HCT116 (cell line): ENCODE data around the gene ACOT7. TPM values are rescaled to one million over a fixed set of nuclear protein-coding genes. Genes with fewer than 3 reads are reported as not detected.

Experiments
- ATAC-seq: fragments of 200-7000 bp; cut with Tn5 transposase; 2 replicates; pipeline ENCODE4 v1.9.1; 2020; ENCODE audit warnings: mild to moderate bottlenecking, moderate library complexity
- BruUV-seq: library from RNA; stranded (reverse); fragments of 400-500 nt; replicated peaks from 2 replicates; lab custom pipeline; 2021; lab: Mats Ljungman, UMichigan
- CTCF ChIA-PET: fragments of 300-600 bp; sonication (Branson Sonifier 250); formaldehyde crosslinking; loops from one replicate; lab custom pipeline; 2021; ENCODE audit warnings: antibody characterized with exemption; lab: Charles Lee
- POLR2A ChIA-PET: fragments of 300-600, 350-600 bp; sonication (Branson Sonifier 250); formaldehyde crosslinking; loops from one replicate; lab custom pipeline; 2021; ENCODE audit warnings: antibody characterized with exemption; lab: Charles Lee
- RAD21 ChIA-PET, 2 experiments: fragments of 300-600 bp; sonication (Branson Sonifier 250); formaldehyde crosslinking; loops; one replicate each; lab custom pipeline; 2023; ENCODE audit warnings: low total read pairs in 2 of 2; ENCODE audit not compliant: uncharacterized antibody in 2 of 2, unreplicated experiment in 2 of 2, low non-redundant PET in 1 of 2; lab: Charles Lee
- DNase-seq: peaks from one replicate; pipeline ENCODE4 v3.0.0-alpha.2; 2010; ENCODE audit warnings: low read depth, low spot score
- H2AFZ ChIP-seq: fragments of 200-600 bp; shearing (Covaris generic), sonication (generic); 2 replicates; pipeline ENCODE4 v1.6.1; 2017; ENCODE audit warnings: low read depth, mixed run types, mixed read lengths, antibody characterized with exemption, low read length; ENCODE audit not compliant: poor library complexity, severe bottlenecking
- H3K27ac ChIP-seq: 2 replicates; pipeline ENCODE4 v1.5.1; 2012; ENCODE audit warnings: low read depth, low read length
- H3K27me3 ChIP-seq: fragments of 200-600 bp; sonication (generic); 2 replicates; pipeline ENCODE4 v1.6.1; 2016; ENCODE audit warnings: mixed run types, low read length, mixed read lengths; ENCODE audit not compliant: insufficient read depth
- H3K36me3 ChIP-seq, 2 experiments: fragments of 200-500 bp in 1 of 2; fragments of 200-600 bp in 1 of 2; sonication (Bioruptor generic) in 1 of 2; sonication (generic) in 1 of 2; 2 replicates each; pipeline versions ENCODE4 v1.5.1 to v1.6.1; 2014 to 2016; ENCODE audit warnings: low read length in 2 of 2, inconsistent platforms in 1 of 2, mixed read lengths in 1 of 2, mixed run types in 1 of 2; ENCODE audit not compliant: insufficient read depth in 2 of 2, control insufficient read depth in 1 of 2
- H3K4me1 ChIP-seq, 2 experiments: fragments of 200-600 bp in 1 of 2; sonication (generic) in 1 of 2; 2 replicates each; pipeline versions ENCODE4 v1.5.1 to v1.6.1; 2012 to 2017; ENCODE audit warnings: low read length in 2 of 2, inconsistent platforms in 1 of 2, mild to moderate bottlenecking in 1 of 2, mixed read lengths in 1 of 2, mixed run types in 1 of 2, moderate library complexity in 1 of 2; ENCODE audit not compliant: insufficient read depth in 2 of 2, control insufficient read depth in 1 of 2
- H3K4me2 ChIP-seq: fragments of 200-600 bp; sonication (generic); 2 replicates; pipeline ENCODE4 v1.6.1; 2017; ENCODE audit warnings: mixed run types, low read length, mixed read lengths
- H3K4me3 ChIP-seq, 2 experiments: fragments of 200-600 bp in 1 of 2; sonication (generic) in 1 of 2; replicated peaks in 1 of 2; 2 replicates each; pipeline ENCODE4 v1.5.1; 2011 to 2016; ENCODE audit warnings: low read length in 2 of 2, control low read depth in 1 of 2, low read depth in 1 of 2, mild to moderate bottlenecking in 1 of 2, mixed read lengths in 1 of 2, mixed run types in 1 of 2
- H3K79me2 ChIP-seq: fragments of 200-600 bp; sonication (generic); 2 replicates; pipeline ENCODE4 v1.6.1; 2017; ENCODE audit warnings: mild to moderate bottlenecking, mixed run types, low read length, moderate library complexity, mixed read lengths; ENCODE audit not compliant: insufficient read depth
- H3K9ac ChIP-seq: fragments of 200-600 bp; sonication (generic); 2 replicates; pipeline ENCODE4 v1.6.1; 2016; ENCODE audit warnings: low read length, mixed read lengths
- H3K9me2 ChIP-seq: fragments of 200-600 bp; sonication (generic), shearing (Covaris generic); 2 replicates; pipeline ENCODE4 v1.6.1; 2017; ENCODE audit warnings: mixed run types, mild to moderate bottlenecking, moderate library complexity; ENCODE audit not compliant: insufficient read depth
- H3K9me3 ChIP-seq, 2 experiments: fragments of 200-500 bp in 1 of 2; fragments of 200-600 bp in 1 of 2; sonication (Bioruptor generic) in 1 of 2; sonication (generic) in 1 of 2; 2 replicates each; pipeline ENCODE4 v1.6.1; 2014 to 2017; ENCODE audit warnings: low read length in 2 of 2, mixed read lengths in 2 of 2, inconsistent platforms in 1 of 2, low read depth in 1 of 2, mild to moderate bottlenecking in 1 of 2, mixed run types in 1 of 2, moderate library complexity in 1 of 2; ENCODE audit not compliant: control insufficient read depth in 1 of 2, insufficient read depth in 1 of 2
- H4K20me1 ChIP-seq: fragments of 200-600 bp; sonication (generic), shearing (Covaris generic); 2 replicates; pipeline ENCODE4 v1.6.1; 2017; ENCODE audit warnings: mixed run types, mild to moderate bottlenecking, moderate library complexity; ENCODE audit not compliant: insufficient read depth
- FOSL1 ChIP-seq: IDR thresholded peaks from 2 replicates; pipeline ENCODE4 v1.6.1; 2012; ENCODE audit warnings: low read depth
- POLR2AphosphoS5 ChIP-seq: IDR thresholded peaks from 2 replicates; pipeline ENCODE4 v1.6.1; 2011; ENCODE audit warnings: mild to moderate bottlenecking, low read depth, low read length, moderate library complexity
- RAD21 ChIP-seq: IDR thresholded peaks from 2 replicates; pipeline ENCODE4 v1.6.1; 2012; ENCODE audit warnings: low read depth, mild to moderate bottlenecking
- ZNF274 ChIP-seq: fragments of 200-500 bp; sonication (Bioruptor generic); IDR thresholded peaks from 2 replicates; pipeline ENCODE4 v1.6.1; 2014; ENCODE audit warnings: mild to moderate bottlenecking, low read depth, low read length, inconsistent platforms
- intact Hi-C: fragments of 100-400 bp; cut with micrococcal nuclease; formaldehyde crosslinking; loops from 2 replicates; pipeline ENCODE4 v1.10.0; 2022
- total RNA-seq: library from RNA; stranded (reverse); gene quantifications from one replicate; pipeline ENCODE4 v1.2.1, GENCODE V29; 2021; ENCODE audit not compliant: unreplicated experiment
- TF ChIP-seq, protein P1 (sequence below): IDR thresholded peaks from 2 replicates; pipeline ENCODE4 v1.6.1; 2012

The ACOT7 gene
- total RNA-seq, 1 experiment from 2014 or later, result 162 TPM

DNA sequence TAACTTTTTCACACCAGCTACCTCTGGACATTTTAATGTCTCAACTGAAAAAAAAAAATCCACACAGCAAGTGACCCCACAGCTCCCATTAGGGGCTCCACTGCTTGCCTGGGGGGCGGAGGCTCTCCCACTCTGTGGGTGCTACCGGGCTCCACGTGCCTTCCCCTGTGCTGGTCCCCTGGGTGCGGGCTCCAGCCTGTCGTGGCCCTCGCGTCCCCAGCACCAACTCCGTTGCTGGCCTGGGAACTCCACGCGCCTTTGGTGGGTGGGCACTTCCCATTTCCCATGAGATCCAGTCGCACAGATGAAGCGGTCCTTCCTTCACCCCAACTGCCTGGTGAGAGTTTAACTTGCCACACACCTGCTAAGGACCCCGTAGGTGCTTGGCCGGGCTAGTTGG, 105.5 kb downstream of the ACOT7 start:
- Histone ChIP-seq H3K36me3 (no peaks in the 10 kb centered on the region), H3K9ac (no peak overlapping the region), H3K79me2 (no peaks in the 10 kb centered on the region), H3K27ac (no peak overlapping the region), H3K4me2 (no peak overlapping the region), H3K4me3 (no peak overlapping the region), H2AFZ (no peak overlapping the region), H3K9me2 (no peaks in the 10 kb centered on the region), H3K9me3 (no peaks in the 10 kb centered on the region), H4K20me1 (no peaks in the 10 kb centered on the region), H3K4me1 (no peaks in the 10 kb centered on the region), H3K27me3 (no peaks in the 10 kb centered on the region)
- no peak for ATAC-seq
- intact Hi-C loops, result no loop called here
- CTCF ChIA-PET, result no interaction called here
- POLR2A ChIA-PET, result no interaction called here
- RAD21 ChIA-PET, result no interaction called here
- BruUV-seq, result no TSS peak
- DNase-seq, result no peak
- TF ChIP-seq, protein P1, sequence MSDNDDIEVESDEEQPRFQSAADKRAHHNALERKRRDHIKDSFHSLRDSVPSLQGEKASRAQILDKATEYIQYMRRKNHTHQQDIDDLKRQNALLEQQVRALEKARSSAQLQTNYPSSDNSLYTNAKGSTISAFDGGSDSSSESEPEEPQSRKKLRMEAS, result no peak
- TF ChIP-seq RAD21 (no peak), FOSL1 (no peak)

DNA sequence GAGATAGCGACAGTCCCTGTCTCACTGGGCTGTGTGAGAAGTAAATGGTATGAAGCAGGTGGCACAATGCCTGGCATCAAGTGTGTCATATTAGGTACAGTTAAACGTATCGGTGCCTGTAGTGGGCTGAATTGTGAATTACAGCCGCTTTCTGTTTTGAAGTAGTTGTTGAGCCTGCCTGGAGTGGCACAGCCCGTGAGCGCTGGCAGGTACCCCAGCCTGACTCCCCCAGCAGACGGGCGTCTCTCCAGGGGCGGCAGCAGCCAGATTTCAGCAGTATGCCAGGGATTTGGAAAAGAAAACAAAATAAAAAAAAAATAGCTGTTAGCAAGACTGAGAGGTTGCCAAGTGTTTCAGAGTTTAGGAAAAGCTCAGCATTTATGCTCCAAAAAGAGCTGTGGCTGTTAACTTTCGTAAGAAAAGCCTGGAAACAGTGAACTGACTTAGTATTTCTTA, 106.1 kb downstream of the ACOT7 start:
- no peaks in the 10 kb centered on the region for H3K79me2 ChIP-seq
- H3K9me2 ChIP-seq, result no peaks in the 10 kb centered on the region
- ChIA-PET CTCF (no interaction called here), POLR2A (no interaction called here), RAD21 (no interaction called here)
- H3K36me3 ChIP-seq, result no peaks in the 10 kb centered on the region
- no peaks in the 10 kb centered on the region for H3K4me1 ChIP-seq
- H3K9ac ChIP-seq, result no peak overlapping the region
- no peak overlapping the region for H3K4me2 ChIP-seq
- H3K27ac ChIP-seq, result no peak overlapping the region
- no peaks in the 10 kb centered on the region for H3K9me3 ChIP-seq
- H2AFZ ChIP-seq, result no peak overlapping the region
- H4K20me1 ChIP-seq, result no peaks in the 10 kb centered on the region
- DNase-seq, result no peak
- intact Hi-C loops, result no loop called here
- no peak for ATAC-seq
- no TSS peak for BruUV-seq
- TF ChIP-seq POLR2AphosphoS5 (no peak), ZNF274 (no peak)
- no peak overlapping the region for H3K4me3 ChIP-seq
- no peaks in the 10 kb centered on the region for H3K27me3 ChIP-seq
